ENCODE data around the gene C10orf120.

The C10orf120 gene

DNA sequence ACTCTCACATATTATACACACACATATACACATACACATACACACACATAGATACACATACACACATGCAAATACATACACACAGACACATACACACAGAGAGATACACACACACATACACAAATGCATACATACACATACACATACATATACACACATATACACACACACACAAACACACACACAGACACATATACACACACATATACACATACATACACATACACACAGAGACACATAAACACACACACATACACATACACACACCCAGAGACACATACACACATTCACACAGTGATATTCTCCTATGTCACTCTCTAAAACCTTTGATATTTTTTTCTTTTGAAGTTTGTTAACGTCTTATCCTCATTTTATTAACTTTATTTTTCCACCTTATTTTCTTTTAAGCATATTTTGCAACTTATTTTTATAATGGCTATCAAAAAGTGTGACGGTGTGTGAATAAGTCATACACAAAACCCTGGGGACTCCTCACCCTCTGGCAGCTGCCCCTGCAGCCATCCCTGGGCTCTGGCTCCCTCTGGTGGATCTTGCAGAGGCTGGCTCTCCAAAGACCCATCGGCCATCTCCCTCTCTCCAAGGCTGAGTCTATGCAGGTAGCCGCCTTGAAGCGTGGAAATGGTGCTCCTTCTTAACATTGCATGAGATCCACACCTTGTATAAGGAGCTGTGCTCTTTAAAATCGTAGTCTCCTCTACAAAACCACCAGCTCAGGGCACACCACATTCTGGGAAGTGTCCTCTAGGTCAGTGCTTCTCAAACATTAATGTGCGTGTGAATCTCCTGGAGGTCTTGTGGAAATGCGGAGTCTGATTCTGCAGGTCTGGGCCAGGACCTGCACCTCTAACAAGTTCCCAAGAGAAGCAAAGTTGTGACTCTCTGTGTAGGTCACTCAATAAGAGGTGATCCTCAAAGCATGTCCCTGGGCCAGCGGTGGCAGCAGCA is 4.1 kb upstream of the C10orf120 start:
- in situ Hi-C loops (cut with MboI; ENCODE audit: low sequenced_read_pairs) = no loop called here

DNA sequence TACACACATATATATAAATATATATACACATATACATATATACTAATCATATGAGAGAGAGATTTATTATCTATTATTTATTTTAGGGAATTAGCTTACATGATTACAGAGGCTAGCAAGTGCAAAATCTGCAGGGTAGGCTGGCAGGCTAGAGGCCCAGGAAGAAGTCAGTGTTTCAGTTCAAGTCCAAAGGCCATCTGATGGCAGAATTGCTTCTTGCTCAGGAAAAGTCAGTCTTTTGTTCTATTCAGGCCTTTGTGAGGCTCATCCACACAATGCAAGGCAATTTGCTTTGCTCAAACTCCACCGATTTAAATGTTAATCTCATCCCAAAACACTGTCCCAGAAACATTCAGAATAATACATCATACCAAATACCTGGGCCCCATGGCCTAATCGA is 2.6 kb upstream of the C10orf120 start:
- in situ Hi-C loops (cut with MboI; ENCODE audit: low sequenced_read_pairs) = no loop called here

DNA sequence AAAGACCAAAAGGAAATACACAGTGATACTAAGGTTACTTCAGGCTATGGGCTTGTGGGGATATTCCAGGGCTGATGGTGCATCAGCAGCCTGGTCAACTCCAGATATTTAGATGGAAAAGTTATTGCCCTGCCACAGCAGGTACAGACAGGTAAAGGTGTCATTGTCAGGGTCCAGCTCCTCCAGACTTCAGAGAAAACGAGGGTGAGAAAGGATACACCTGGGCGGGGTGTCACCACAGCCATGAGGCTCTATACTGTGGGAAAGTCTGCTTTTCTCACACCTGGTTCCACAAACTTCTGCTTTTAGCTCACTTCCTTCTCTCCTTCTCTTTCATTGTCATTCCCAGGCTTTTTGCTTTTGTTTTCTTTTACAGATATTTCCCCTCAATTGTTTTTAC is 2.0 kb upstream of the C10orf120 start:
- in situ Hi-C loops (cut with MboI; ENCODE audit: low sequenced_read_pairs) = no loop called here

DNA sequence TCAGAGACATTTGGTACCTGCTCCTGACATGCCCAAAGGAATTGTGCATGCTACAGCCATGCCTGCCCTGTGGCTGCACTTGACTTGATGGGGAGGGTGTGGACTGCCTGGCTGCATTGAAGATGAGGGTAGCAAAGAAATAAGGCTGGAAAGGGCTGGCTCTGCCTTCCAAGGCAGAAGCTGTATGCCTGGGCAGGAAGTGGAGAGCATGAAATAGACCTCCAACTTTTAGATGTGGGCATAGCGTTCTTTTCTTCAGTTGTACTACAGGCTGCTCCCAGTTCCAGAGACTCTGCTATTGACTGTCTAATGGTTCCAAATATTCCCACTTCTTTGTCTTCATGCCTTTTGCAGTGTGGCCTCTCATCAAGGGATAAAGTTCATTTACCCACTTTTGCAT is 3.0 kb downstream of the C10orf120 start:
- in situ Hi-C loops (cut with MboI; ENCODE audit: low sequenced_read_pairs) = no loop called here

DNA sequence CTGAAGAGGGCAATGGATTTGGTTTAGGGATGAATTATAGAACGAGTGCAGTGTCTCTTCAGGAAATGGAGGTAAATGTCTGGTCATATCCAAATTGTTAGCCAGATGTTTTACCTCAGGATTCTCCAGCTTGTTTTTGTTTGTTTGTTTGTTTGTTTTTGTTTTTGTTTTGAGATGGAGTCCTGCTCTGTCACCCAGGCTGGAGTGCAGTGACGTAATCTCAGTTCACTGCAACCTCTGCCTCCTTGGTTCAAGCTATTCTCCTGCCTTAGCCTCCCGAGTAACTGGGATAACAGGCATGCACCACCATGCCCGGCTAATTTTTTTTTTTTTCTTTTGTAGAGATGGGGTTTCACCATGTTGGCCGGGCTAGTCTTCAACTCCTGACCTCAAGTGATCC is 6.9 kb downstream of the C10orf120 start:
- in situ Hi-C loops (cut with MboI; ENCODE audit: low sequenced_read_pairs) = no loop called here

DNA sequence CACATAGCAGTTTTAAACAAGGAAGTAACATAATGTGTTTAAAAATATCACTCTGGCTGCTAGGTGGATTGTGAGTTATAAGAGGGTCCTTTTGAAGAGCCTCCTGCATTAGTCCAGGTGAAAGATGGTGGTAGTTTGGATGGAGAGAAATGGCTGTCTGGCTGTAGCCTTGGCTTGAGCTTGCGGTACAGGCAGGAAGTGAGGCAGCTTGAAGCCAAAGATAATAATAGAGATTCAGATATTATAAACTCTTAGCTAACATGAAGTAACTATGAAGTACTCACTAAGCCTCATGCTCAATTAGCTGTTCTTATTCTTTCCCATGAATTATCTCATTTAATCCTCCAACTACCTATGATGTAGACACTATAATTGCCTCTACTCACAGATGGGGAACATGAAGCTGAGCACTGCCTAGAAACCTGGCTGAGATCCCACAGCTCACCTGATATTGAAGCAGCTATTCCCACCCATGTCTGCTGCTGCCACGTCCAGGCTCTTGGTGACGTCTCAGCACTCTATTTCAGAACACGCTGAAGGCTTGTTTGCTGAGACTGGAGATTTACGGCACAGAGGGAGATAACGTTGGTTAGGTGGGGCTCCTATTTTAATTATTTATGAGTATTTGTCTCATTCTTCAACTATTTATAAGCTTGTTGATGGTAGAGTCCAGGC is 10.4 kb downstream of the C10orf120 start:
- in situ Hi-C loops (cut with MboI; ENCODE audit: low sequenced_read_pairs) = no loop called here

DNA sequence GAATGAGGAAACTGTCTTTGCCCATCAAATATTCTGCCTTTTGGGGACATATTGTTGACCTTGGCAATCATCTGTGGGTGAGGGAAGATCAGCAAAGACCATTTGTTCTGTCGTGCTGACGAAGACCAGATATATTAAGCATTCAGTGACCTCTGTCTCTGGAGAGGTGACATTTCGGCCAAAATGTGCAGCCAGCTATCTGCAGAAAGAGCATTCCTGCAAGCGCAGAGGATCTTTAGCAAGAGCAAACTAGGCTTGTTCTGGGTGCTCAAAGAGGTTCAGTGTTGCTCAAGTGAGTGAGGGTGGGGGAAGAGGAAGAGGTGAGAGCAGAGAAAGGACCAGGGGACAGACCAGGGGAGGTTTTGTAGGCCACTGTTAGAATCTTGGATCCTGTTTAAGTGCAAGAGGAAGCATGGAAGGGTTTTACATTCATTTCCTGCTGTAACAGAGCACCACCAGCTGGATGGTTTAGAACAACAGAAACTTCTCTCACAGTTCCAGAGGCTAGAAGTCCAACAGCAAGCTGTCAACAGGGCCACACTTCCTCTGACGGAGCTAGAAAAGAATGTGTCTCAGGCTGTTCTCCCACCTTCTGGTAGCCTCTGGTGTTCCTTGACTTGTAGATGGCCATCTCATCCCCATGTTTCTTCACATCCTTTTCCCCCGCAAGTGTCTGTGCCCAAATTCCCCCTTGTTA is 11.2 kb downstream of the C10orf120 start:
- in situ Hi-C loops (cut with MboI; ENCODE audit: low sequenced_read_pairs) = no loop called here

DNA sequence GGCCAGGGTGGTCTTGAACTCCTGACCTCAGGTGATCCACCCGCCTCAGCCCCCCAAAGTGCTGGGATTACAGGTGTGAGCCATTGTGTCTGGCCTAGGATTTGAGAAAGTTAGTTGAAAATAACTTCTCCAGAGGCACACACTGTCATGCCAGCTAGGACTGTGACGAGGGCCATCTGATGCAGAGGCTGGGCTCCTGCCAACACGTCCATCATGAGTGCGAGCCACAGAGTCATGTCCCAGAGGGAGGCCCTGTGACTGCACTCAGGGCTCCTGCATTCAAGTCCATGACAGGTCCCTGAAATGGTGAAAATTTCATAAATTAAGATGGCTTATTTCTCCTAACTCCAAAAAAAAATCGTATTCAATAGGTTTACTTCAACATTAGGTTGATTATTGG is 17.1 kb downstream of the C10orf120 start:
- in situ Hi-C loops (cut with MboI; ENCODE audit: low sequenced_read_pairs) = no loop called here

DNA sequence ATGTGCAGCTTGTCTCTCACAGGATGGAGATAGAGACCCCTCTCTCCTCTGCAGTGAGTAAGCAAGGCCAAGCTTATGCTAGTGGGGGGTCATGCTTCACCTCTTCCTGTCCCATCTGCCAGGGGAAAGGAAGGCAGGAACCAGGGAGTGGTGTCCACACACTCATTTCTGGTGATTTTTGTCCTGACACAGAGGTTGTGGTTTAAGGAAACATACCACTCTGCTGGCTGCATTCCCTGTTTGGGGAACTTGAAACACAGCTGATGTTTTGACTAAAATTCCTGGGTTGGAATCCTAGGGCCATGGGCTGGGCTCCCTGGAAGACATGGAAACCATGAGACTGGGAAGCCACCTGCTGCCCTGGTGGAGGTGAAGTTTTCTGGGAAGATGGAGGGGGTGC is 21.4 kb downstream of the C10orf120 start:
- in situ Hi-C loops (cut with MboI; ENCODE audit: low sequenced_read_pairs) = no loop called here

DNA sequence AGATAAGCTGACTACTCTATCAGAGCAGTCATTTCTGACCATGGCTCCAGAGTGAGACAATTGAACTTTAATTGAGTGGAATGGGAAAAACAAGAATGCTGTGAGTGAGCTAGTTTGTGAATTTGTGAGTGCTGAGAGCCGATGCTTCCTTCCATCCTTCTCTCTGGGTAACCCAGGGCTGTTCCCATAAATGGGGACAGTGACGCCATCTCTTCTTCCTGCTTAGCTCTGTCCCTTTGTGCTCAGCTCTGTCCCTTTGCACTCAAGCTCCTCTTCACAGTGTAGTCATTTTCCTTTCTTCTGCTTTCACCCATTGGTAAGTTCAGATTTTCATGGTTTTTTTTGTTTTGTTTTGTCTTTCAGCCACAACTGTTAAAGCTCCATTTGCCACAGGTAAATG is 24.4 kb downstream of the C10orf120 start:
- in situ Hi-C loops (cut with MboI; ENCODE audit: low sequenced_read_pairs) = no loop called here

DNA sequence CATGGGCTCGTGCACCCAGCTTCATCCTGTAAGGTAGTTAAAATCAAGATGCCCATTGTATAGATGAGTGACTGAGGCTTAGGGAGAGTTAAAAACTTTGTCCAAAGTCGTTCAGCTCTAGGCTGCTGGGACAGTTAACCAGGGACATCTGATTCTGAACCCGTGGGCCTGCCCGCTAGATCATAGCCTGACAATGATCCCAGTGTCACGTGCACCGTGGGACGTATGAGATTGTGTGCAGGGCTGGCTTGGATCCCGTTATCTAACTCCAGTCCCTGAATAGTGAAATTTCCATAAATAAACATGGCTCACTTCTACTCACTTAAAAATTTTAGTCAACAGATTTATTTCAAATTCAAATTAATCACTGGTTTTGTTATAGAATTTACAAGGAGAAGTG is 24.9 kb downstream of the C10orf120 start:
- in situ Hi-C loops (cut with MboI; ENCODE audit: low sequenced_read_pairs) = no loop called here

DNA sequence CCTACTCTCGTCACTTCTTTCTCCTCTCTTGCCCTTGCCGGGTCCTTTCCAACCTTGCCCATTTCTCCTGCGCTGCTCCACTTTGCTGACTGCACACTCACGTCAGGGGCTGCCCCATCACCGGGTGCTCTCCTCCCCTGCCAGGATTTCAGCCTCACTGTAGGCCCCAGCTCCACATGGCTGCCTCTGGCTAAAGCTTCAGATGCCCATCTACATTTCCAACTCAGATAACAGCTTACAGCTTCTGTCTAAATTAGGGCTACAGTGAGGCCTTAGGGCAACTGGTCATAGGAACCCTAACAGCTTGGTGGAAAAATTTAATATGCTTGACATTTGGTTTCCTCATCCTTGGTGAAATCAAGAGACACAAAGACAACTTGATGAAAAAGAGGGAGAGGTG is 25.9 kb downstream of the C10orf120 start:
- in situ Hi-C loops (cut with MboI; ENCODE audit: low sequenced_read_pairs) = no loop called here

DNA sequence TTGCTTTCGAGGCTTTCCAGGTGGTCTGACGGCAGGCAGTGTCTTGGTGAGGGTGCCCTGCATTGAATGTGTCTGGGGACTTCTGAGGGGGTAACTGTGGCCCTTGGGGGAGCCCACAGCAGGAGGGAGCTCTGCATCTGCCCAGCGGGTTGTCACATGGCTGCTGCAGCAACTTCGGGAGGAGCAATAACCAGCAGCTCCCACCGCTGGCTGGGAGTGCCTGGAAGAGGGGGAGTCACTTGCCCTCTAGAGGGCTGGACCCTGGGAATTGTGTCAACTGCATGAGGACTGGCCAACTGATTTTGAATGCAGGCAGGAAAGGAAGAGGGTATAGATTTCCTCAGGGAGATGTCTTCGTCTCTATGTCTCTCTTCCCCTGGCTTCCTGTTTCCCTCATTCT is 26.4 kb downstream of the C10orf120 start:
- in situ Hi-C loops (cut with MboI; ENCODE audit: low sequenced_read_pairs) = no loop called here

DNA sequence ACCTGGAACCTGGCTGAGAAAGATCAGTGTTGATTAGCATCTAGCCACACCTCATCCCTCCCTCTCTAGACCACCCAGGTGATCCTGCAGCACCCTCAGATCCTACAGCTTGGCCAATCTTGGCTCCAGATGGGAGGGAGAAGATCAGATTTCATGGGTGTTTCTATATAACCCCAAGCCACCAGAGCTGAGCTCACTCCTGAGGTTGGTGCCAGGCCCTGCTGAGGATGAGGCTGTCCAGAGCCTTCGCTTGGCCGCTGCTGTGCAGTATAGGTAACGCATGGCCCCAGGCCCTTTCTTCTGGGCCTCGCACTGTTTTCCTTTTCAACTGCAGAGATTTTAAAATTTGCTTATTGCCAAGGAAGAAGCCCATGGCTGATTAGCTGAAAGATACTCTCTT is 27.0 kb downstream of the C10orf120 start:
- in situ Hi-C loops (cut with MboI; ENCODE audit: low sequenced_read_pairs) = no loop called here

DNA sequence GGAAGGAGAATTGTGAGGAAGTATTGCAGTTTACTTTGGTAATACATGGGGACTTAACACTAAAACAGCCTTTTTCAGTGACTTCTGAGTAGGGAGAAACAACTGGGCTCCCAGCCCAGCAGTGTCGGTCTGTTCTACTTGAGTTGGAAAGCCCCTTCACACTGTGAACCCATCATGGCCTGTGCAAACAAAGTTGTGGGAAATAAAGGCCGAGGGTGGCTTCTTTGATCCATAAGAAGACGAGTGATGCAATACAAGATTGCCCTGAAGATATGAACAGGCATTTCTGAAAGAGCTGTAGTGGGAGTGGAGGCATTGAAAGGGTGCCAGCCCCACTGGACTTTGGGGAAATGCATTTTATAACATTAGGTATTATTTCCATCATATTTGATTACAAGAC is 28.3 kb downstream of the C10orf120 start:
- in situ Hi-C loops (cut with MboI; ENCODE audit: low sequenced_read_pairs) = no loop called here

DNA sequence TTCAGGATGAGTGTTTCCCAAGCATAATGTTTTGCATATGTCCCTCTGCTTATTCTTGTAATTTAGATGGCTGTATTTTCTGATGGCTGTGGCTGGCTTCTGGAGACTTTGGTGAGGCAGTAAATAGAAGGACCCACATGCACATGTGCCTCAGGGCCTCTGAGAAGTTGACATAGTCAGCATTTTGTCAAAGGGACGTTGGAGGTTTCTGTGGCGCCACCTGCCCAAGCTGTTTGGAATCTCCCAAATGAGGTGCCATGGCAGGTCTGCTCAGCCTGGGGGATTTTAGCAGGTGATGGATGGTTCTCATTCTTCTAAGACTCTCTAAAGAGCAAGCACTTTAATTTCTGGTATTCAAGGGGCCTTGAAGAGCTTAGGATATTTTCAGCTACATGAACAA is 29.8 kb downstream of the C10orf120 start:
- in situ Hi-C loops (cut with MboI; ENCODE audit: low sequenced_read_pairs) = no loop called here

DNA sequence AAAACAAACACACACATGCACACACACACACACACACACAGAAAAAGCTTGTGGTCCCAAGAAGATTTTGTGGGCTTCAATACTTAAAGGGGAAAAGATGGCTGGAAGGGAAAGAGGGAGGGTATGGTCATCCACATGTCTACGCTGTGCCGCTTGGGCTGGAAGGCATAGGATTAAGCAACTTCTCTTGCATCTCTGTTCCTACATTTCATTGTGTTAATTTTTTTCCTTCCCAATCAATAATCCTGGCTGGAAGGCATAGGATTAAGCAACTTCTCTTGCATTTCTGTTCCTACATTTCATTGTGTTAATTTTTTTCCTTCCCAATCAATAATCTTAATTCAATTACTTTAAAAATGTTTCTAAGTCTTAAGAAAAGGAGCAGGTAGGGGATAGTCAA is 30.6 kb downstream of the C10orf120 start:
- in situ Hi-C loops (cut with MboI; ENCODE audit: low sequenced_read_pairs) = no loop called here

DNA sequence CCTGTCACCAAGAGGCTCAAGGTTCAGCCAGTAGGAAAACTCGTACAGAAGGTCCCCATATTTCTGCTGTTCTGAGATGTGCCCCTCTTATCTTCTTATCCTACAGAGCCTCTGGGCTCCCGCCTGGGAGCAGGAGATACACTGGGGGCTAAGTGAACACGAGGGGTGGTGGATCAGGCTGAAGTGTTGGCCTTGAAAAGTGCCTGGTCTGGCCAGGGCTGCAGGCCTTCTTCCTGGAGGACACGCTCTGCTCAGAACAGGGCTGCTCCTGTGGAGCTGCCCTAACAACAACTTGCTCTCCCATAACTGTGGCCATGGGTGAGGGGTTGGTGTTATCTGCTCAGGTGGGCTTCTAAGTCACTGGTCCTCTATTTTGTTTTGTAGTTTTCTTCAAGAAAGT is 33.7 kb downstream of the C10orf120 start:
- in situ Hi-C loops (cut with MboI; ENCODE audit: low sequenced_read_pairs) = no loop called here

DNA sequence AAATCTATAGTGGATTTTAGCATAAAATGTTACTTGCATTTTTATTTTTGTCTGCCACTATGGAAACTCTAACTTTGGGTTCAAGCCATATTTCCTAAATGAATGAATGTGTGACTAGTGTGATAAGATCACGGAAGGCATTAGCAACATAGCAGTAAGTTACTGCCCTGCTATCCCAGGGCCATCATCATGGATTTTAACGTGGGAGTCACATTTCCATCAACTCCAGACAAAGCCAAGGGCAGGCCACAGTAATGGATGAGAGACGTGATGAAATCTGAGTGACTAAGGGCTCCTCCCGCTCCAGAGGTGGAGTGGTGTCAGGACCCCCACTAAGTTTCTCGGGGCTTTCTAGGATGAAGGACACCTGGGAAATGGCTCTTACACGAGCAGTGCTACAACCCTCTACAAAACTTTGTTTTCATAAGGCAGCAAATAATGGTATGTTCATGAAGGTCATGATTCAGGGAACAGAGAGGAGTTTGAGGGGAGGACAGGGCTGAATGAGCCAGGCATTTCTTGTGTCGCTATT is 34.3 kb downstream of the C10orf120 start:
- in situ Hi-C loops (cut with MboI; ENCODE audit: low sequenced_read_pairs) = no loop called here

DNA sequence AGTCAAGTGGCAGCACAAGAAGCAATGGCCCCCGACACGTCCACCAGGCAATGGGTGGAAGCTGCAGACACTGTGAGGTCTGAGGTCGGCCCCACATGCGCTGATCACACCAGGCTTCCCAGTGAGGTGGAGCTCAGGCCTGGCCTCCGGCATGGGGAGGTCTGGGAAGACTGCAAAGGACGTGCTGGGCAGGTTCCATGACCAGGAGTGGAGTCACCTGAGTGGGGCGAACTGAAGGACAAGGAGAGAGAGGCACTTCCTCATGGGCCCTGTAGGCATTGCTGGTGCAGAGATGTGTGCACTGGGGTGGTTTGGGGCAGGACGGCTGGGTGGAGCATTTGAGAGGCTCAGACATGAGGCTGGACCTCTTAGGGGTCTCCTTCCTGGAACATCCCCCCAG is 35.1 kb downstream of the C10orf120 start:
- in situ Hi-C loops (cut with MboI; ENCODE audit: low sequenced_read_pairs) = no loop called here

DNA sequence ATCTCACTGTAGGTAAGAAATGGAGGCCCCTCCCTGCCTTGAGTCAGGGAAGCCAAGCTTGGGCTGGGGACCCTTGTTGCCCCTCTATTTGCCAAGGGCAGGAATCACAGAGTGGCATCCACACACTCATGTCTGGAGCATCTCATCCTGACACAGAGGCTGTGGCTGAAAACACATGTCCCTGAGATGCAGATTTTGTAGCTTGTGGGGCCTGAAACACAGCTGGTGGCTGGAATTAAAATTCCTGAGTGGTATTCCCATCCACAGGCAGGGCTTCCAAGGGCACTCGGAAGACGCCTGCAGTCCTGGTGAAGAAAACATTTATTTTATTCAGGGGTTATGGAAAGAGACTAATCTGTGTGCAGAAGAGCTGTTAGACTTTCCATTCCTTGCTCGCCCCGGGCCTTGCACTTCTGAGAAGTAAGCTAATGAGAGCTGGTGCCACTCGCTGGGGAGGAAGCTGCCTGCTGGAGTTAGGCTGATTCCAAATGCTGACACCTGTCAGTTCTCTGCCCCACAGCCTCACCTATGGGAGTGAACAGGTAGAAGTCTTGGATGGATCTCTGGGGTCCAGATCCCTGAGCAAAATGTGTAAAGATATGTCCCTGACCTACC is 36.0 kb downstream of the C10orf120 start:
- in situ Hi-C loops (cut with MboI; ENCODE audit: low sequenced_read_pairs) = no loop called here

Measured in HL-60/S4 treated with retinoic acid at 250 ng/mL for 4 days and 3 days (cell line).